K562 (cell line): Measurements from ENCODE around the gene NAGPA. TPM values are rescaled to one million over a fixed set of nuclear protein-coding genes. Genes with fewer than 3 reads are reported as not detected.

Source experiments
- ATAC-seq: fragments of 200-7000 bp; cut with Tn5 transposase; 3 replicates; pipeline ENCODE4 v1.9.1; 2020; ENCODE audit warnings: moderate library complexity
- BruUV-seq: library from RNA; stranded (reverse); fragments of 400-500 nt; replicated peaks from 2 replicates; lab custom pipeline; 2021; lab: Mats Ljungman, UMichigan
- CTCF ChIA-PET: fragments of 300-600 bp; formaldehyde crosslinking; extraction: SDS; loops from one replicate; lab custom pipeline; 2021; ENCODE audit warnings: low intra/inter-chr PET ratio; lab: Yijun Ruan, JAX
- POLR2A ChIA-PET: fragments of 300-600, 350-650 bp; sonication (Branson Sonifier 250); formaldehyde crosslinking; extraction: SDS; loops from one replicate; lab custom pipeline; 2021; ENCODE audit warnings: antibody characterized with exemption, inconsistent platforms; lab: Yijun Ruan, JAX
- DNase-seq, 4 experiments: peaks; one replicate each; pipeline versions ENCODE4 v3.0.0 to v3.0.0-alpha.2; 2011 to 2018; ENCODE audit warnings: low spot score in 3 of 4, mixed read lengths in 3 of 4; ENCODE audit errors: extremely low read depth in 1 of 4
- FAIRE-seq: peaks from 2 replicates; lab custom pipeline; 2011; peaks lifted over from hg19 to GRCh38; lab: Jason Lieb, UNC
- H2AFZ ChIP-seq: 2 replicates; pipeline ENCODE4 v1.6.0; 2011; ENCODE audit warnings: low read depth, low read length, control low read depth, inconsistent platforms
- H3K27ac ChIP-seq: fragments of 200-600 bp; 3 replicates; pipeline ENCODE4 v1.8.0; 2011; ENCODE audit warnings: low read depth, mild to moderate bottlenecking, control low read depth, inconsistent platforms, low read length, moderate library complexity, mixed read lengths; ENCODE audit errors: extremely low read depth
- H3K27me3 ChIP-seq, 2 experiments: fragments of 300-600 bp in 1 of 2; 2 replicates in 1 of 2; 3 replicates in 1 of 2; pipeline versions ENCODE4 v1.6.0 to v1.8.0; 2011; ENCODE audit warnings: inconsistent platforms in 2 of 2, low read length in 2 of 2, mild to moderate bottlenecking in 1 of 2, mixed read lengths in 1 of 2, moderate library complexity in 1 of 2; ENCODE audit not compliant: control insufficient read depth in 2 of 2, insufficient read depth in 2 of 2
- H3K36me3 ChIP-seq: fragments of 300-600 bp; 3 replicates; pipeline ENCODE4 v1.8.0; 2011; ENCODE audit warnings: mild to moderate bottlenecking, low read length, inconsistent platforms; ENCODE audit not compliant: control insufficient read depth, insufficient read depth
- H3K4me1 ChIP-seq, 2 experiments: fragments of 200-600 bp in 1 of 2; replicated peaks in 1 of 2; 2 replicates in 1 of 2; 3 replicates in 1 of 2; pipeline versions ENCODE4 v1.5.1 to v1.8.0; 2011; ENCODE audit warnings: inconsistent platforms in 2 of 2, low read length in 2 of 2, mild to moderate bottlenecking in 1 of 2, mixed read lengths in 1 of 2, moderate library complexity in 1 of 2; ENCODE audit not compliant: control insufficient read depth in 2 of 2, insufficient read depth in 2 of 2
- H3K4me2 ChIP-seq: 2 replicates; pipeline ENCODE4 v1.6.1; 2011; ENCODE audit warnings: low read length, control low read depth, inconsistent platforms, mixed read lengths; ENCODE audit not compliant: insufficient read depth
- H3K4me3 ChIP-seq: fragments of 200-600 bp; sonication (generic), shearing (Covaris generic); 2 replicates; pipeline ENCODE4 v1.5.1; 2016; ENCODE audit warnings: control low read depth, inconsistent platforms
- H3K79me2 ChIP-seq: fragments of 200-600 bp; 3 replicates; pipeline ENCODE4 v1.8.0; 2011; ENCODE audit warnings: low read length, inconsistent platforms; ENCODE audit not compliant: control insufficient read depth, insufficient read depth
- H3K9ac ChIP-seq, 2 experiments: 2 replicates each; pipeline versions ENCODE4 v1.6.0 to v1.6.1; 2011; ENCODE audit warnings: low read depth in 2 of 2, low read length in 2 of 2, control low read depth in 1 of 2, inconsistent platforms in 1 of 2, mild to moderate bottlenecking in 1 of 2, mixed read lengths in 1 of 2; ENCODE audit not compliant: insufficient read depth in 1 of 2
- H3K9me1 ChIP-seq: one replicate; pipeline ENCODE4 v1.6.0; 2011; ENCODE audit warnings: inconsistent platforms, mild to moderate bottlenecking, low read length, moderate library complexity; ENCODE audit not compliant: control insufficient read depth, insufficient read depth
- H3K9me3 ChIP-seq: replicated peaks from 2 replicates; pipeline ENCODE4 v1.5.1; 2011; ENCODE audit warnings: low read depth, low read length, inconsistent platforms; ENCODE audit not compliant: control insufficient read depth, insufficient read depth
- H4K20me1 ChIP-seq: replicated peaks from 2 replicates; pipeline ENCODE4 v1.6.1; 2011; ENCODE audit warnings: low read length, inconsistent platforms, mixed read lengths; ENCODE audit not compliant: control insufficient read depth, insufficient read depth
- HEY1 ChIP-seq: fragments of 250-450 bp; sonication (Bioruptor Pico); IDR thresholded peaks from 2 replicates; pipeline ENCODE4 v1.5.0; 2020; ENCODE audit warnings: mild to moderate bottlenecking, moderate library complexity, borderline replicate concordance
- MNT ChIP-seq, 2 experiments: fragments of 450-650 bp; conservative IDR thresholded peaks; 2 replicates each; pipeline ENCODE4 v1.6.1; 2017; ENCODE audit warnings: mild to moderate bottlenecking in 2 of 2, moderate library complexity in 2 of 2
- NR0B1 ChIP-seq: fragments of 450-650 bp; IDR thresholded peaks from one replicate; pipeline ENCODE4 v1.6.1; 2018; ENCODE audit warnings: mild to moderate bottlenecking, moderate library complexity; ENCODE audit not compliant: partially characterized antibody
- ZC3H11A ChIP-seq: IDR thresholded peaks from 2 replicates; pipeline ENCODE4 v1.6.1; 2012; ENCODE audit warnings: low read depth, low read length, improper control_type of control experiment
- ZNF12 ChIP-seq: sonication (generic); formaldehyde crosslinking; IDR thresholded peaks from 2 replicates; pipeline ENCODE4 v1.4.0; 2020; ENCODE audit warnings: mild to moderate bottlenecking, missing genetic modification reagents
- ZNF140 ChIP-seq: fragments of 250-450 bp; sonication (Bioruptor Pico); IDR thresholded peaks from 2 replicates; pipeline ENCODE4 v1.8.0; 2021; ENCODE audit warnings: moderate library complexity, mild to moderate bottlenecking, inconsistent platforms
- WGBS: fragments of 100-300 bp; shearing (Covaris generic); methylation state at CpG from one replicate; pipeline ENCODE4 v1.1.6; 2016; ENCODE audit warnings: low coverage, mixed read lengths; ENCODE audit not compliant: insufficient coverage; ENCODE audit errors: missing lambda C conversion rate; 5-methylcytosine and 5-hydroxymethylcytosine counted together
- in situ Hi-C: fragments of 300-500 bp; cut with MboI; formaldehyde crosslinking; loops from 4 replicates; pipeline ENCODE4 v1.15.0; 2018; ENCODE audit warnings: inconsistent platforms, mixed read lengths
- intact Hi-C: fragments of 100-400 bp; cut with micrococcal nuclease; formaldehyde crosslinking; loops from 2 replicates; pipeline ENCODE4 v1.14.2; 2022
- polyA plus RNA-seq, 8 experiments: library from polyadenylated mRNA; depleted of rRNA in 4 of 8; stranded (reverse) in 5 of 8; unstranded in 3 of 8; fragments of >200 nt; fragmentation: Nextera tagmentation in 2 of 8; fragmentation: Illumina TruSeq in 1 of 8; extraction: Ambion mirVana in 2 of 8; extraction: Trizol in 1 of 8; gene quantifications; 2 replicates each; pipeline versions ENCODE4 v1.2.1 to v1.2.3, GENCODE V29; 2011 to 2014; ENCODE audit warnings: inconsistent platforms in 1 of 8, missing spikeins in 1 of 8
- total RNA-seq, 7 experiments: library from RNA; depleted of rRNA in 6 of 7; stranded (reverse); fragments of >200 nt in 6 of 7; fragmentation: Illumina TruSeq in 2 of 7; extraction: Trizol in 2 of 7; gene quantifications; 2 replicates each; pipeline versions ENCODE4 v1.2.1 to v1.2.3, GENCODE V29; 2011 to 2021; ENCODE audit warnings: low replicate concordance in 1 of 7

The NAGPA gene
- total and polyA plus RNA-seq, 9 of the 15 experiments (the other 6 are each of a cell fraction or from before 2014, with no cell fraction given) = 0.15 to 12.7 (median 4.6) TPM

GRCh38 chr16:5006348-5007193 lies 27.2 kb downstream of the NAGPA start:
- Histone ChIP-seq H3K9me3 (no peaks in the 10 kb centered on the region), H2AFZ (no peak overlapping the region), H3K36me3 (no peaks in the 10 kb centered on the region), H3K9ac (no peak overlapping the region), H4K20me1 (peaks cover 4% of the 10 kb centered on the region; the same call in 1 of the 2 replicates)
- intact Hi-C loops = no loop called here
- 5% methylated on average over 22 of the region's 22 CpGs for WGBS
- POLR2A ChIA-PET = interaction anchor here (0.5 kb wide), 1 partner anchor 92 kb away, joined by 3 read pairs; no protein-coding TSS in a partner anchor
- TF ChIP-seq HEY1 (CRISPR knock-in tag) (no peak), ZNF12 (no peak), ZNF140 (CRISPR knock-in tag) (no peak)
- TF ChIP-seq, all 486 proteins: peak for 0
- BruUV-seq = no TSS peak
- no peak overlapping the region for H3K27ac ChIP-seq
- FAIRE-seq (no peak), DNase-seq (no peak), ATAC-seq (no peak)
- no peaks in the 10 kb centered on the region for H3K79me2 ChIP-seq
- H3K4me2 ChIP-seq = no peak overlapping the region
- H3K9me1 ChIP-seq = no peaks in the 10 kb centered on the region
- in situ Hi-C loops = no loop called here
- CTCF ChIA-PET = no interaction called here
- peaks cover 0 to 7% of the 10 kb centered on the region in 2 experiments; a peak in 1 of 5 replicates for H3K4me1 ChIP-seq
- H3K4me3 ChIP-seq = no peak overlapping the region
- peaks cover 28 to 68% of the 10 kb centered on the region in 2 experiments; a peak in 4 of 5 replicates for H3K27me3 ChIP-seq

GRCh38 chr16:5005916-5006315 lies 27.8 kb downstream of the NAGPA start:
- peaks cover 4% of the 10 kb centered on the region; the same call in 1 of the 2 replicates for H4K20me1 ChIP-seq
- H3K9me1 ChIP-seq = no peaks in the 10 kb centered on the region
- no peak overlapping the region for H3K9ac ChIP-seq
- no peak for TF ChIP-seq ZC3H11A
- TF ChIP-seq NR0B1 = no peak
- no peak for TF ChIP-seq MNT (conservative IDR thresholded peaks at IDR 0.05)
- FAIRE-seq (no peak), DNase-seq (no peak), ATAC-seq (no peak)
- H3K79me2 ChIP-seq = no peaks in the 10 kb centered on the region
- H3K27ac ChIP-seq = no peak overlapping the region
- no peaks in the 10 kb centered on the region for H3K9me3 ChIP-seq
- no peak overlapping the region for H2AFZ ChIP-seq
- peaks cover 0 to 4% of the 10 kb centered on the region in 2 experiments; a peak in 1 of 5 replicates for H3K4me1 ChIP-seq
- ChIA-PET POLR2A (interaction anchor here (0.5 kb wide), 1 partner anchor 92 kb away, joined by 3 read pairs; no protein-coding TSS in a partner anchor), CTCF (no interaction called here)
- H3K36me3 ChIP-seq = no peaks in the 10 kb centered on the region
- peaks cover 31 to 69% of the 10 kb centered on the region in 2 experiments; a peak in 4 of 5 replicates for H3K27me3 ChIP-seq
- intact Hi-C loops = no loop called here
- in situ Hi-C loops = no loop called here
- no peak overlapping the region for H3K4me3 ChIP-seq
- 26% methylated on average over 3 of the region's 4 CpGs for WGBS
- no peak overlapping the region for H3K4me2 ChIP-seq
- BruUV-seq = no TSS peak
